ENCODE data around the gene SPOCD1. TPM values are rescaled to one million over a fixed set of nuclear protein-coding genes. Genes with fewer than 3 reads are reported as not detected.

SPOCD1 gene
- total RNA-seq, 1 experiment from 2014 or later: 0.66 TPM

GRCh38 chr1:31768407-31768907 lies 47.4 kb downstream of the SPOCD1 start:
- Mint-ChIP-seq H3K4me1 (ENCODE audit: low read depth, unreplicated experiment) (no peaks in the 10 kb centered on the region), H3K27ac (ENCODE audit: unreplicated experiment) (no peak overlapping the region), H3K36me3 (ENCODE audit: insufficient read depth, unreplicated experiment) (peaks cover 11% of the 10 kb centered on the region), H3K9me3 (ENCODE audit: unreplicated experiment) (no peaks in the 10 kb centered on the region), H3K4me3 (ENCODE audit: unreplicated experiment) (no peak overlapping the region), H3K27me3 (ENCODE audit: insufficient read depth, unreplicated experiment) (peaks cover 9% of the 10 kb centered on the region)
- no peaks in the 10 kb centered on the region for H3K9me3 ChIP-seq
- TF ChIP-seq CTCF (IDR thresholded peaks at IDR 0.05; ENCODE audit: insufficient read depth in 1 of 2, low read depth in 1 of 2, low read length in 1 of 2, severe bottlenecking in 1 of 2, unreplicated experiment in 1 of 2): no peak
- no TSS peak for BruUV-seq (replicated peaks)
- H3K4me3 ChIP-seq (ENCODE audit: low read depth, low read length): no peak overlapping the region
- CTCF ChIA-PET: no interaction called here
- H3K36me3 ChIP-seq (ENCODE audit: control insufficient read depth, insufficient read depth, low read length): no peaks in the 10 kb centered on the region
- intact Hi-C loops (cut with micrococcal nuclease; ENCODE audit: unreplicated experiment): no loop called here
- no peaks in the 10 kb centered on the region for H3K27me3 ChIP-seq (replicated peaks; ENCODE audit: control insufficient read depth, insufficient read depth, low read length)
- no peaks in the 10 kb centered on the region for H3K4me1 ChIP-seq
- DNase-seq: no peak
- POLR2A ChIA-PET: no interaction called here

- no peak overlapping the region for H3K4me3 Mint-ChIP-seq (ENCODE audit: unreplicated experiment)
- POLR2A ChIA-PET: no interaction called here
- CTCF ChIA-PET: no interaction called here
- Histone ChIP-seq H3K27me3 (replicated peaks; ENCODE audit: control insufficient read depth, insufficient read depth, low read length) (no peaks in the 10 kb centered on the region), H3K9me3 (no peaks in the 10 kb centered on the region), H3K4me3 (ENCODE audit: low read depth, low read length) (no peak overlapping the region), H3K36me3 (ENCODE audit: control insufficient read depth, insufficient read depth, low read length) (no peaks in the 10 kb centered on the region), H3K4me1 (0 out of 2 replicates have a peak, but pooled peaks cover 4% of the 10 kb centered on the region)
- peak overlapping the region; percentile 45 for H3K27ac Mint-ChIP-seq (ENCODE audit: unreplicated experiment)
- H3K27me3 Mint-ChIP-seq (ENCODE audit: insufficient read depth, unreplicated experiment): peaks cover 8% of the 10 kb centered on the region
- no peaks in the 10 kb centered on the region for H3K9me3 Mint-ChIP-seq (ENCODE audit: unreplicated experiment)
- TF ChIP-seq CTCF (IDR thresholded peaks at IDR 0.05; ENCODE audit: insufficient read depth in 1 of 2, low read depth in 1 of 2, low read length in 1 of 2, severe bottlenecking in 1 of 2, unreplicated experiment in 1 of 2): no peak
- no peaks in the 10 kb centered on the region for H3K4me1 Mint-ChIP-seq (ENCODE audit: low read depth, unreplicated experiment)
- DNase-seq: no peak
- intact Hi-C loops (cut with micrococcal nuclease; ENCODE audit: unreplicated experiment): no loop called here
- peaks cover 6% of the 10 kb centered on the region for H3K36me3 Mint-ChIP-seq (ENCODE audit: insufficient read depth, unreplicated experiment)
- no TSS peak for BruUV-seq (replicated peaks)
Measured at GRCh38 chr1:31767225-31767624, 48.6 kb downstream of the SPOCD1 start.

GRCh38 chr1:31765516-31765915 lies 50.3 kb downstream of the SPOCD1 start:
- Histone ChIP-seq H3K4me1 (peaks cover 12% of the 10 kb centered on the region; the same call in 1 of the 2 replicates), H3K36me3 (ENCODE audit: control insufficient read depth, insufficient read depth, low read length) (no peaks in the 10 kb centered on the region), H3K9me3 (no peaks in the 10 kb centered on the region), H3K27me3 (replicated peaks; ENCODE audit: control insufficient read depth, insufficient read depth, low read length) (no peaks in the 10 kb centered on the region), H3K4me3 (ENCODE audit: low read depth, low read length) (no peak overlapping the region)
- H3K4me3 Mint-ChIP-seq (ENCODE audit: unreplicated experiment): no peak overlapping the region
- no peak overlapping the region for H3K27ac Mint-ChIP-seq (ENCODE audit: unreplicated experiment)
- H3K27me3 Mint-ChIP-seq (ENCODE audit: insufficient read depth, unreplicated experiment): peaks cover 6% of the 10 kb centered on the region
- DNase-seq: no peak
- H3K9me3 Mint-ChIP-seq (ENCODE audit: unreplicated experiment): no peaks in the 10 kb centered on the region
- H3K36me3 Mint-ChIP-seq (ENCODE audit: insufficient read depth, unreplicated experiment): peaks cover 5% of the 10 kb centered on the region
- ChIA-PET POLR2A (no interaction called here), CTCF (interaction anchor here (1.0 to 1.1 kb wide), 3 partner anchors 10 to 147 kb away, joined by 3 to 14 read pairs (median 4); no protein-coding TSS in a partner anchor)
- no peak for TF ChIP-seq CTCF (IDR thresholded peaks at IDR 0.05; ENCODE audit: insufficient read depth in 1 of 2, low read depth in 1 of 2, low read length in 1 of 2, severe bottlenecking in 1 of 2, unreplicated experiment in 1 of 2)
- intact Hi-C loops (cut with micrococcal nuclease; ENCODE audit: unreplicated experiment): no loop called here
- no peaks in the 10 kb centered on the region for H3K4me1 Mint-ChIP-seq (ENCODE audit: low read depth, unreplicated experiment)
- no TSS peak for BruUV-seq (replicated peaks)
